Kidney epithelial cell (primary cell): Measurements from ENCODE around the gene USP47. TPM values are rescaled to one million over a fixed set of nuclear protein-coding genes. Genes with fewer than 3 reads are reported as not detected.

Experiments
- DNase-seq: peaks from one replicate; pipeline ENCODE4 v3.0.0-alpha.2; 2010; ENCODE audit warnings: low read depth
- H3K27me3 ChIP-seq: 2 replicates; pipeline ENCODE4 v1.6.0; 2011; ENCODE audit warnings: low read length; ENCODE audit not compliant: control insufficient read depth, insufficient read depth
- H3K36me3 ChIP-seq: 2 replicates; pipeline ENCODE4 v1.5.1; 2011; ENCODE audit warnings: low read length; ENCODE audit not compliant: control insufficient read depth, insufficient read depth
- H3K4me3 ChIP-seq: 2 replicates; pipeline ENCODE4 v1.5.1; 2011; ENCODE audit warnings: low read depth, mild to moderate bottlenecking, control low read depth, low read length
- total RNA-seq: library from RNA; depleted of rRNA; stranded (reverse); fragments of >200 nt; gene quantifications from 2 replicates; pipeline ENCODE4 v1.2.3, GENCODE V29; 2015
- TF ChIP-seq, protein P1 (sequence below): IDR thresholded peaks from 2 replicates; pipeline ENCODE4 v1.5.1; 2011; ENCODE audit warnings: mild to moderate bottlenecking, moderate library complexity, low read length, control low read depth, inconsistent platforms; ENCODE audit not compliant: insufficient read depth, poor library complexity, severe bottlenecking

The USP47 gene
- total RNA-seq, 1 donor from 2014 or later = 46.3 TPM

- Histone ChIP-seq H3K36me3 (peaks cover 1% of the 10 kb centered on the region), H3K4me3 (no peak overlapping the region)
- no peak for DNase-seq
Measured at GRCh38 chr11:11940551-11940950, 98.8 kb downstream of the USP47 start.

DNA sequence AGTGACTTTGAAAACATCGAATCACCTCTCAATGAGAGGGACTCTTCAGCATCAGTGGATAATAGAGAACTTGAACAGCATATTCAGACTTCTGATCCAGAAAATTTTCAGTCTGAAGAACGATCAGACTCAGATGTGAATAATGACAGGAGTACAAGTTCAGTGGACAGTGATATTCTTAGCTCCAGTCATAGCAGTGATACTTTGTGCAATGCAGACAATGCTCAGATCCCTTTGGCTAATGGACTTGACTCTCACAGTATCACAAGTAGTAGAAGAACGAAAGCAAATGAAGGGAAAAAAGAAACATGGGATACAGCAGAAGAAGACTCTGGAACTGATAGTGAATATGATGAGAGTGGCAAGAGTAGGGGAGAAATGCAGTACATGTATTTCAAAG is 100.9 kb downstream of the USP47 start:
- Histone ChIP-seq H3K36me3 (peaks cover 1% of the 10 kb centered on the region), H3K27me3 (no peaks in the 10 kb centered on the region), H3K4me3 (no peak overlapping the region)
- DNase-seq = no peak
- TF ChIP-seq, protein P1, sequence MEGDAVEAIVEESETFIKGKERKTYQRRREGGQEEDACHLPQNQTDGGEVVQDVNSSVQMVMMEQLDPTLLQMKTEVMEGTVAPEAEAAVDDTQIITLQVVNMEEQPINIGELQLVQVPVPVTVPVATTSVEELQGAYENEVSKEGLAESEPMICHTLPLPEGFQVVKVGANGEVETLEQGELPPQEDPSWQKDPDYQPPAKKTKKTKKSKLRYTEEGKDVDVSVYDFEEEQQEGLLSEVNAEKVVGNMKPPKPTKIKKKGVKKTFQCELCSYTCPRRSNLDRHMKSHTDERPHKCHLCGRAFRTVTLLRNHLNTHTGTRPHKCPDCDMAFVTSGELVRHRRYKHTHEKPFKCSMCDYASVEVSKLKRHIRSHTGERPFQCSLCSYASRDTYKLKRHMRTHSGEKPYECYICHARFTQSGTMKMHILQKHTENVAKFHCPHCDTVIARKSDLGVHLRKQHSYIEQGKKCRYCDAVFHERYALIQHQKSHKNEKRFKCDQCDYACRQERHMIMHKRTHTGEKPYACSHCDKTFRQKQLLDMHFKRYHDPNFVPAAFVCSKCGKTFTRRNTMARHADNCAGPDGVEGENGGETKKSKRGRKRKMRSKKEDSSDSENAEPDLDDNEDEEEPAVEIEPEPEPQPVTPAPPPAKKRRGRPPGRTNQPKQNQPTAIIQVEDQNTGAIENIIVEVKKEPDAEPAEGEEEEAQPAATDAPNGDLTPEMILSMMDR = no peak

More at GRCh38 chr11:11940551-11940950, 98.8 kb downstream of the USP47 start:
- H3K27me3 ChIP-seq = no peaks in the 10 kb centered on the region
- TF ChIP-seq, protein P1 = no peak

DNA sequence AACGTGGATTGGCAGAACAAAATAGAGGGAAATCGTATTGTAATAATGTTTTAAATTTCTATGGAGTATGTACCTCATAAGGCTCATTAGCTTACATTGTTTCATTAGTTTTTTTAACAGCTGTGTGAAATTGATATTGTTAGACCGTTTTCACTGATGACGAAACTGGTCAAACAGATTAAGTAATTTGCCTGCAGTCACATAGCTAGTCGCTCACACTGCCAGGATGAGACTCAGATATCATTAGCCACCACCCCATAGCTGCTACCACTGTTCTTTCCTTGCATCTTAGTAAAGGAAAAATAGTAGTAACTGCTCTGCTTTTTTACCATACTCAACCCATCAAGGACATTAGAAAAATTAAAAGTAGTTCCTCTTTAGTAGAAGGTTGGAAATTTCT is 102.7 kb downstream of the USP47 start:
- Histone ChIP-seq H3K36me3 (peaks cover 1% of the 10 kb centered on the region), H3K4me3 (no peak overlapping the region), H3K27me3 (no peaks in the 10 kb centered on the region)
- TF ChIP-seq, protein P1 = no peak
- DNase-seq = no peak

DNA sequence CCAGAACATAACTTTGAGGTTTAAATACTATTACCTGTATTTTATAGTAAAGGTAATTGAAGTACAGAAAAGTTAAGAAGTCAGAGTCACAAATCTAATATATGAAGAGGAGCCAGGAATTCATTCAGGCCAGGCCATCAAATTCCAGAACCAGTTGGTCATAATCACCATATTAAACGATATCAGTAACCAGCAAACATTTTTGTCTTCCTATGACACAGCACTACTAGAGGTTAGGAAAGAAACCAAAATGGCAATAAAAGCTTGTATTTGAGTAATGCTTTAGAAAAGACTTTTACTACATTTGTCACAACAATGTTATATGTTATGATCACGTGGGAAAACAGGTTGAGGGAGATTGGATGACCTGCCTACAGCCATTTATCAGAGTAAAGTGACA is 104.4 kb downstream of the USP47 start:
- no peak for DNase-seq
- no peak overlapping the region for H3K4me3 ChIP-seq
- H3K27me3 ChIP-seq = no peaks in the 10 kb centered on the region
- H3K36me3 ChIP-seq = peaks cover 1% of the 10 kb centered on the region
- TF ChIP-seq, protein P1 = no peak

DNA sequence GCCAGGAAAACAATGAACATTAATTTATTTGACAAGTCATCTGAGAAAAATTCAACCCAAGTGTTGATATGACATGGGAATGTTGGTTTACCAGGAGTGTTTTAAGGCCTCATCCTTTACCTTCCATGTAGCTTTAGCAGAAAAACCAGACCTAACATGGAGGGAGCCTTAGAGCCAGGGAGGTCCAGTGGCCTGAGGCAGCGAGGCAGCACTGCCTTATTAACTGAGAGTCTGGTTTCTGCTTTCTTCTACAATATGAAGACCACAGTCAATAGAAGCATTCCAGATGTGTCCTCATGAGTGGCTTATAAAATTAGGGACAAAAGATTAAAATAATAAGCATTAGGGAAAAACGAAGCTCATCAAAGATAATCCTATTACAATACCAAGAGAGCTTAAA is 105.1 kb downstream of the USP47 start:
- Histone ChIP-seq H3K36me3 (peaks cover 1% of the 10 kb centered on the region), H3K27me3 (no peaks in the 10 kb centered on the region), H3K4me3 (no peak overlapping the region)
- TF ChIP-seq, protein P1 = no peak
- DNase-seq = no peak

- H3K27me3 ChIP-seq = no peaks in the 10 kb centered on the region
- DNase-seq = no peak
- TF ChIP-seq, protein P1 = no peak
- no peak overlapping the region for H3K4me3 ChIP-seq
- H3K36me3 ChIP-seq = peaks cover under 1% of the 10 kb centered on the region
Measured at GRCh38 chr11:11947825-11948224, 106.1 kb downstream of the USP47 start.
